Eye (tissue), 1 donor: Measurements from ENCODE around the gene EFCAB3.
"Not testable (repeated sequence)": the region's sequence is repeated elsewhere in the genome, so short reads cannot be mapped to it uniquely, and the experiment has no call there.

Experiments
- DNase-seq: peaks from one replicate; pipeline ENCODE4 v3.0.0-alpha.2; 2015

Gene EFCAB3

GRCh38 chr17:62465271-62465670, 84.9 kb downstream of the EFCAB3 start:
- DNase-seq = not testable (repeated sequence)
